Activated gamma-delta T cell (primary cell): ENCODE measurements around the gene SOS1.
"Not testable (repeated sequence)": the region's sequence is repeated elsewhere in the genome, so short reads cannot be mapped to it uniquely, and the experiment has no call there.

Experiments
- DNase-seq: peaks from one replicate; lab custom pipeline; 2025; lab: John Stamatoyannopoulos, UW

SOS1 gene

GRCh38 chr2:39099870-39100728 lies 20.8 kb downstream of the SOS1 start:
- DNase-seq, result no peak

GRCh38 chr2:39099310-39099869 lies 21.5 kb downstream of the SOS1 start:
- DNase-seq, result no peak

- DNase-seq, result no peak
Observed at GRCh38 chr2:39095624-39096023, 25.2 kb downstream of the SOS1 start.

DNA sequence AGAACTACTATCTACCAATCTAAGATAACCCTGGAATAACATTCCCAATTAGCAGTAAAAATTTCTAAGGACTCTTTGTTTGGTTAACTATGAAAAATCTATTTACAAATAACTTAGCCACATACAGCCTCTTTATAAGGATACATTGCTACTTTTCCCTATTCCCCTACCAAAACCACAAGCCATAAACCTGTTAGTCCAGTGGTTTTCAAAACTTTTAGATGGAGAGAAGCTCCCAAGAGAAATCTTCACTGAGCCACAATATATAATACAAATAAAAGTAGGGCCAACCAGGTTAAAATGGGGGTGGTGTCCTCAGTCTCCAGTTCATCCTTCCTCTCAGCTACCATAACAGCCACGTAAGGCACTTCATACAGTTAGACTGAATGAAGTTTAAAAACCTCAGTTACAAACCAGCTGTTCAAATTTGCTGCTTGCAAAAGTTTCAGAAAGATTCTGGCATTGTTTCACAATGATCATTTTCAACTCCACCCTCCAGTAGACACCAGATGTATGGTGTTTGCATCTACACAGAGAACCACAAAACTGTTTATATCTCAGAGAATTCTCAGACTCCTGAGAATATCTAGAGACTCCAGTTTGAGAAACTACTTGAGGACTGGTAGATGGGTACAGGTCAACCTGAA lies 26.0 kb downstream of the SOS1 start:
- DNase-seq, result no peak

- DNase-seq, result no peak
Observed at GRCh38 chr2:39093218-39093898, 27.5 kb downstream of the SOS1 start.

DNA sequence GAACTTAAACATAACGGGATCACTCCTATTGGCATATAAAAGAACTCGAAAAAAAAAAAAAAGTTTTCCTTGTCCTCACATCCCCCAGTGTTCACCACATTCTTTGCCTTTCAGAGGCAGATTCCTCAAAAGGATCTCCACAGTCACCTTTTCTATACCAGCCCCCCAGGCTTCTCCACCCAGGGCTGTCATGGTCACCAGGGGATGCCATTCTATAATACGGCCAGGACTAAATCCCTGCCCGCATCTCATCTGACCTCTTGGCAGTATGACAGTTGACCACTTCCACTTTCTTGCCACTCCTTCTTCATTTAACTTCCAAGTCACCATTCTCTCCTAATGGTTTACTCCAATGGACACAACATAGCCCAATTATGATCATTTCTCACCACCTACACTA lies 29.3 kb downstream of the SOS1 start:
- no peak for DNase-seq

DNA sequence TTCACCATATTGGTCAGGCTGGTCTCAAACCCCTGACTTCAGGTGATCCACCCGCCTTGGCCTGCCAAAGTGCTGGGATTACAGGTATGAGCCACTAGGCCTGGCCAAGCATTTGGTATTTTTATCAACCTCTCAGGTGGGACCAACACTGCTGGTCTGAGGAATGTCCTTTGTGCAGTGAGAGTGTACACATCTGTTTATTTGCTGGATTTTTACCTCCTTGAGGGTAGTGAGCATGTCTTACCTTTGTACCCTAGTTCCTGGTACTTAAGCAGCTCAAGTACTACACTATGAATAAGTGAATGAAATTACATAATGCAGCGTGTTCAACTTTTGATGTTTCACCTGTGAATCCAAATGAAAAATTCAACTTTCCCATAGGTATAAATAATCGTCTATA lies 29.8 kb downstream of the SOS1 start:
- no peak for DNase-seq

DNA sequence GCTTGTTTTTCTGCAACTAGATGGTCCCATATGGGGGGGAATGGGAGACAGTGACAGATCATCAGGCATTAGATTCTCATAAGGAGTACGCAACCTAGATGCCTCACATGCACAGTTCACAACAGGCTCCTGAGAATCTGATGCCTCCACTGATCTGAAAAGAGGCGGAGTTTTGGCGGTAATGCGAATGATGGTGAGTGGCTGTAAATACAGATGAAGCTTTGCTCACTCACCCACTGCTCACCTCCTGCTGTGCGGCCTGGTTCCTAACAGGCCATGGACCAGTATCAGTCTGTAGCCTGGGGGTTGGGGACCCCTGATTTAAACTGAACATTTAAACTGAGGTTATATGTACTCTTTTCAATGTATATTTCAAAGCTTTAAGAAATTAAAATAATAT lies 40.7 kb downstream of the SOS1 start:
- DNase-seq, result no peak

DNA sequence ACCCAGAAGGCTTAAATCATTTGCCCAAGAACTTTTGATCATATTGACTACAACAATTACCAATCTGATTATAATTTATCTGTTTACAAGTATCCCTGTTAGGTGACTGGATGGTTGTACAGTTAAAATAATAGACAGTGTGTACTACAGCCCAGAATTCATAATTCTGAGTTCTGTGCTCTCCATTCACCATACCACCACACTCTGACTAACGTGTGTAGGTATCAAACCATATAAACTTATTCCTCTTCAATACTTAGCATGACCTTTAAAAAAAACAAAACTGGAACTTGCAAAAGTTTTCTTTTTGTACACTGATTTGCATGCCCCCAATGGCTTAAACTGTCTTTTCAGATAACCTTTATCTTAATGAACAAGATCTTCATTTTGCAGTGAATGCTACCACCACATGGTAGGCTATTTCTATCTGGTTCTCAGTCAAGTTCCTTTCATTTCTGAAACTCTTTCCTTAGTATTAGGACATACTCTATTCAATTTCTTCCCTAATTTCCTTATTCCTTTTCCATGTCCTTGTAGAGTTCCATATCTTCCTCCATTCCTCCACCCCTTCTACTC lies 50.9 kb downstream of the SOS1 start:
- DNase-seq, result no peak

DNA sequence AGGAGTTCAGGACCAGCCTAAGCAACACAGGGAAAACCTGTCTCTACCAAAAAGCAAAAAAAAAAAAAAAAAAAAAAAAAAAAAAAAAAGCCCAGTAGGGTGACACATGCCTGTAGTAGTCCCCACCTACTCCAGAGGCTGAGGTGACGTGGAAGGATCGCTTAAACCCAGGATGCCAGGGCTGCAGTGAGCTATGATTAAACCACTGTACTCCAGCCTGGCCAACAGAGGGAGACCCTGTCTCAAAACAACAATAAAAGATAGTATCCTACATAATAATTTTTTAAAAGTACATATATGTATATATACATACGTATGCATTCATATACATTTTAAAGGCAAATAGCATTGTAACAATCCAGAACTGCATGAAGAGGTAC lies 51.7 kb downstream of the SOS1 start:
- no peak for DNase-seq

GRCh38 chr2:39068299-39069135 lies 52.3 kb downstream of the SOS1 start:
- no peak for DNase-seq

GRCh38 chr2:39065616-39066015 lies 55.2 kb downstream of the SOS1 start:
- DNase-seq, result no peak

GRCh38 chr2:39062320-39062719 lies 58.5 kb downstream of the SOS1 start:
- DNase-seq, result no peak

DNA sequence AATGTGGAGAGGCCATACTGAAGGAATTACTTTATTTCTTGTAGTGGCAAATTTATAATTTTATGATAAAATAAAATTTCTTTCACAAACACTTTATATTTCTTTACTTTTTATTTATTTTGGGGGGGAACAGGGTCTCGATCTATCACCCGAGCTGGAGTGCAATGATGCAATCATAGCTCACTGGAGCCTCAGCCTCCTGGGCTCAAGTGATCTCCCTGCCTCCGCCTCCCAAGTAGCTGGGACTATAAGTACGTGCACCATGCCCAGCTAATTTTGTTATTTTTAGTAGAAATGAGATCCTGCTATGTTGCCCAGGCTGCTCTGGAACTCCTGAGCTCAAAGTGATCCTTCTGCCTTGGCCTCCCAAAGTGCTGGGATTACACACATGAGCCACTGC lies 59.6 kb downstream of the SOS1 start:
- no peak for DNase-seq

DNA sequence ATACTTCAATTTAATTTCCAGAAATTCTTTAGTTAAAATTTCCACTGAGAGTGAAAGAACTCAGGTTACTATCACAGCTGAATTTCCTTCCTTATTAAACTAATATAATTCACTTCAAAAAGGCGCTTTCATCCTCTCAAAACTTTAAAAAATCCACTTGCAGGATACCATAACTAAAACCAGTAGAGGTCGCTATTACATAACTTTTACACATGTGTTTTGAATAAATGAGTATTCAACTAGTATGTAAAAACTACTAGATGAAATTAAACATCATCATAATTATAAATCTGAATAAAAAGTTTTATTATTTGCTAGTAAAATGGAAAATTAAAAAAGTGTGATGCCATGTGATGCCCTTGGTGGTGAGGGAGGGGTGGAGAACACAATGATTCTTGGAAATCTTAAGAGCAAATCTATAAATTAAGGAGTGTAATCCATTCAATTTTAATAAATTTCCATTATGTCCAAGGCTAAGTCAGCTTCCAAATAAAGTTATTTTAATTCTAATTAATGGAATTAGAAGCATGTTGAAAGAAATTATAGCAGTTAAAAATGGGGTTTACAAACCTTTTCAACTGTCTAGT lies 61.4 kb downstream of the SOS1 start:
- no peak for DNase-seq

- DNase-seq, result no peak
Observed at GRCh38 chr2:39058101-39058500, 62.8 kb downstream of the SOS1 start.

GRCh38 chr2:39052665-39053064 lies 68.2 kb downstream of the SOS1 start:
- DNase-seq, result not testable (repeated sequence)

GRCh38 chr2:39050109-39050508 lies 70.7 kb downstream of the SOS1 start:
- no peak for DNase-seq

GRCh38 chr2:39039072-39039471 lies 81.8 kb downstream of the SOS1 start:
- no peak for DNase-seq

DNA sequence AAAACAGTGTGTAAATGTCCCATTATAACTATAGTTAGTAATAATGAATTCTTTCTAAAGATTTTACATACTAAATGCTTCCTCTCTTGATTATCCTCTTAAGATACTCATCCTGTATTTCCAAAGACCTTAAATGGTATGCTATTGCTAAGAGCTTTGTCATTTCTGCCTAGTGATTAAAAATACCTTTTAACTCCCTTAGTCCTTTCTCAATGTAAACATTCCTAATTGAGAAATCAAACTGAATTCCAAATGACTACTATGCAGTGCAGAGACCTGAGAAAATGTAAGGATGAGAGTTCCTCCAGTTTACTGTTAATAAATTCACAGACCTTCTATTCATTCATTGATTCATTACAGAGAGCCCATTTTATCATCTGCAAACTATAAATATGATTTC lies 86.9 kb downstream of the SOS1 start:
- no peak for DNase-seq

DNA sequence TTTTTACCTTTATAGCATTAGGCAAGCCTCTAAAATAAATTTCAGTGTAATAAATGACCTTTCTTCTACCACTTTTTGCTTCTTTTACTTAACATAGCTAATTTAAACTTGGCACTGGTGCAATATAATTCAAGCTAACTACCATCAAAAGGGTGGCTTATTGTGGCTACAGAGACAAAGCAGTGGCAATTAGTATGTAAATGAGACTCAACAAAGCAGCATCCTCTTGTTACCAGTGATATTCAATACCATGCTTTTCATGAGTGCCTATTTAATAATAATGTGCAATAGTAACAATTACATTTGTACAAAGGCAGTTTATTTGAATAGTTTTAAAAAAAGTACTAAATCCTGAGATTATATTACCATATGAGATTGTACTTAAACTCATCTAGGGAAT lies 93.4 kb downstream of the SOS1 start:
- DNase-seq, result no peak
